K562 treated with DMSO at 1 percent for 48 hours (cell line): ENCODE measurements around the gene SLC8A3. TPM values are rescaled to one million over a fixed set of nuclear protein-coding genes. Genes with fewer than 3 reads are reported as not detected.

Source experiments
- total RNA-seq: library from RNA; unstranded; fragments of 300-600 nt; gene quantifications from 2 replicates; pipeline ENCODE4 v1.2.3, GENCODE V29; 2022; ENCODE audit warnings: low replicate concordance; ENCODE audit errors: extremely low read depth

SLC8A3 gene, protein sequence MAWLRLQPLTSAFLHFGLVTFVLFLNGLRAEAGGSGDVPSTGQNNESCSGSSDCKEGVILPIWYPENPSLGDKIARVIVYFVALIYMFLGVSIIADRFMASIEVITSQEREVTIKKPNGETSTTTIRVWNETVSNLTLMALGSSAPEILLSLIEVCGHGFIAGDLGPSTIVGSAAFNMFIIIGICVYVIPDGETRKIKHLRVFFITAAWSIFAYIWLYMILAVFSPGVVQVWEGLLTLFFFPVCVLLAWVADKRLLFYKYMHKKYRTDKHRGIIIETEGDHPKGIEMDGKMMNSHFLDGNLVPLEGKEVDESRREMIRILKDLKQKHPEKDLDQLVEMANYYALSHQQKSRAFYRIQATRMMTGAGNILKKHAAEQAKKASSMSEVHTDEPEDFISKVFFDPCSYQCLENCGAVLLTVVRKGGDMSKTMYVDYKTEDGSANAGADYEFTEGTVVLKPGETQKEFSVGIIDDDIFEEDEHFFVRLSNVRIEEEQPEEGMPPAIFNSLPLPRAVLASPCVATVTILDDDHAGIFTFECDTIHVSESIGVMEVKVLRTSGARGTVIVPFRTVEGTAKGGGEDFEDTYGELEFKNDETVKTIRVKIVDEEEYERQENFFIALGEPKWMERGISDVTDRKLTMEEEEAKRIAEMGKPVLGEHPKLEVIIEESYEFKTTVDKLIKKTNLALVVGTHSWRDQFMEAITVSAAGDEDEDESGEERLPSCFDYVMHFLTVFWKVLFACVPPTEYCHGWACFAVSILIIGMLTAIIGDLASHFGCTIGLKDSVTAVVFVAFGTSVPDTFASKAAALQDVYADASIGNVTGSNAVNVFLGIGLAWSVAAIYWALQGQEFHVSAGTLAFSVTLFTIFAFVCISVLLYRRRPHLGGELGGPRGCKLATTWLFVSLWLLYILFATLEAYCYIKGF
- not detected in 2 replicates for total RNA-seq

DNA sequence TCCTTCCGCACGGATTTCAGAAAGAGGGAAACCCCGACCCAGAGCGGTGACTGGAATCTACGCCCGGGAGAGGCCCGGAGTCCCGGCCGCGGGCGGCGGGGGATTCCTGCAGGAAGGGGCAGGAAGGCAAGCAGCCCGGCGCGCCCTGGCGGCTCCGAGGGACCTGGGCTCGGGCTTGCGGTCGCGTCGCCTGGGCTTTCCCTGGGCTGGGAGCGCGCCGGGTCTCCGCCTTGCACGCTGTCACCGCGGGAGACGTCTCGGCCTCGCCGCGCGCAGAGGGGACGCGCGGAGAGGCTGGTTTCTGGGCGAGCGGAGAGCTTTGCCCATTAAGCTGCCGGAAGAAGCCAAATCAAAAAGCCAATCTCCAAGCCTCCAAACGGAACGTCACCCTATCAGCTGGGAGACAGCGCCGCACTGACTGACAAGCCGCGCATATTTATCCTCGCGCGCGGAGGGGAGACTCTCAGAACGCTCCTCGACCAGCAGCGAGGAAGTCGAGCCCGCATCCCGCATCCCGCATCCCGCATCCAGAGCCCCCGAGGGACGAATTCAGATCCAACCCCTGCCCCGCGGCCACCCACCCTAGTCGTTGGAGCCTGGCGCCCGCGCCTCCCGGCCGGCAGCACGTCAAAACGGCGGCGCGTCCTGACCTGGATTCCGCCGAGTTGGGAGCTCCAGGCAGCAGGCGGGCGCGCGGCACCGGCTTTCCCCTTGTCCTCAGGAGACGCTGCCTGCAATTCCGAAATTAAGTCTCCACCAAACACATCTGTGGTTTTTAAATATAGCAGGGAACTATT, at the start of gene SLC8A3:
Gene SLC8A3 (minus strand): TSS at position 293 of the 797 bp plus-strand sequence. CDS start 20,529 bp downstream, outside the sequence.

Other genes starting within 250 kb of the SLC8A3 start
- not detected in 2 replicates for gene COX16, start 170.7 kb upstream of the SLC8A3 start, total RNA-seq
- not detected in 2 replicates for gene SYNJ2BP, start 228.1 kb upstream of the SLC8A3 start, total RNA-seq